ENCODE data around the gene SYTL2.

The SYTL2 gene

DNA sequence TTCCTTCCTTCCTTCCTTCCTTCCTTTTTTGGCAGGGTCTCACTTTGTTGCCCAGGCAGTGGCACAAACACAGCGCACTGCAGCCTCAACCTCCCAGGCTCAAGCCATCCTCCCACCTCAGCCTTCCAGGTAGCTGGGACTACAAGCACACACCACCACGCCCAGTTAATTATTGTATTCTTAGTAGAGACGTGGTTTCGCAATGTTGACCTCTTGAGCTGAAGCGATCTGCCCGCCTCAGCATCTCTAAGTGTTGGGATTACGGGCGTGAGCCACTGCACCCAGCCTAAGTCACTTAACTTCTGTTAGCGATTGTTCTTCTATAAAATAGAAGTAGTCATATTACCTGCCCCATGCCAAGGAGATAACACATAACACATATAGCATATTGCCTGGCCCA lies 2.8 kb upstream of the SYTL2 start:
- DNase-seq: no peak
- H3K4me1 Mint-ChIP-seq (ENCODE audit: low read depth): peaks cover 33% of the 10 kb centered on the region
- no peaks in the 10 kb centered on the region for H3K27me3 Mint-ChIP-seq
- H3K4me3 Mint-ChIP-seq: no peak overlapping the region
- H3K36me3 Mint-ChIP-seq (ENCODE audit: low read depth): no peaks in the 10 kb centered on the region
- H3K9me3 Mint-ChIP-seq: no peaks in the 10 kb centered on the region
- H3K27ac Mint-ChIP-seq: no peak overlapping the region

- Mint-ChIP-seq H3K4me1 (ENCODE audit: low read depth) (peaks cover 40% of the 10 kb centered on the region), H3K4me3 (peak overlapping the region; percentile 81), H3K9me3 (no peaks in the 10 kb centered on the region), H3K27ac (peak overlapping the region; percentile 76), H3K27me3 (no peaks in the 10 kb centered on the region), H3K36me3 (ENCODE audit: low read depth) (no peaks in the 10 kb centered on the region)
- no peak for DNase-seq
These were observed 683 bp upstream of the SYTL2 start for GRCh38 chr11:85811624-85812023.

- no peaks in the 10 kb centered on the region for H3K9me3 Mint-ChIP-seq
- H3K27me3 Mint-ChIP-seq: no peaks in the 10 kb centered on the region
- H3K4me1 Mint-ChIP-seq (ENCODE audit: low read depth): peaks cover 47% of the 10 kb centered on the region
- peak overlapping the region; percentile 79 for H3K27ac Mint-ChIP-seq
- H3K36me3 Mint-ChIP-seq (ENCODE audit: low read depth): no peaks in the 10 kb centered on the region
- no peak for DNase-seq
- H3K4me3 Mint-ChIP-seq: peak overlapping the region; percentile 81
These were observed 445 bp downstream of the SYTL2 start for GRCh38 chr11:85810521-85810870.

DNA sequence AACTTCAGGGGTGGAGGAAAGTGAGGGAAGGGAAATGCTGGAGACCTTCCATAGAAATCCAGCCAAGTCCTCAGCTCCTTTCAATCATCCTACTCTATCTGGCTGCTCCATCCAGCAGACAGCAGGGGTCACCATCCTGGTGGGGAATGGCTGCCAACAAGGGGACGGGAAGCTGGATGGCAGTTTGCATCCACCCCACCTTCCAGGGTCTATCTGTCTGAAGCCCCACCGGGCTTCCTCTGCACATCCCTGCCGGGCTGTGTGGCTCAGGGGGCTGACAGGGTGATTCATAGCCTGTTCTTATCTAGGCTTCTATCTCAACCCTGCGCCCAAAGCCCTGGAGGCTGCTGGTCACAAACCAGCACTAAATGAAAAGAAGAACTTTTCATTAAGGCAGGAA lies 1.1 kb downstream of the SYTL2 start:
- H3K4me3 Mint-ChIP-seq: peak overlapping the region; percentile 81
- no peaks in the 10 kb centered on the region for H3K36me3 Mint-ChIP-seq (ENCODE audit: low read depth)
- DNase-seq: peak; percentile 47
- peak overlapping the region; percentile 79 for H3K27ac Mint-ChIP-seq
- no peaks in the 10 kb centered on the region for H3K27me3 Mint-ChIP-seq
- H3K9me3 Mint-ChIP-seq: no peaks in the 10 kb centered on the region
- peaks cover 44% of the 10 kb centered on the region for H3K4me1 Mint-ChIP-seq (ENCODE audit: low read depth)

GRCh38 chr11:85809191-85809590 lies 1.8 kb downstream of the SYTL2 start:
- Mint-ChIP-seq H3K36me3 (ENCODE audit: low read depth) (no peaks in the 10 kb centered on the region), H3K27me3 (no peaks in the 10 kb centered on the region), H3K27ac (peak overlapping the region; percentile 79), H3K4me1 (ENCODE audit: low read depth) (peaks cover 42% of the 10 kb centered on the region), H3K4me3 (peak overlapping the region; percentile 81), H3K9me3 (no peaks in the 10 kb centered on the region)
- no peak for DNase-seq

DNA sequence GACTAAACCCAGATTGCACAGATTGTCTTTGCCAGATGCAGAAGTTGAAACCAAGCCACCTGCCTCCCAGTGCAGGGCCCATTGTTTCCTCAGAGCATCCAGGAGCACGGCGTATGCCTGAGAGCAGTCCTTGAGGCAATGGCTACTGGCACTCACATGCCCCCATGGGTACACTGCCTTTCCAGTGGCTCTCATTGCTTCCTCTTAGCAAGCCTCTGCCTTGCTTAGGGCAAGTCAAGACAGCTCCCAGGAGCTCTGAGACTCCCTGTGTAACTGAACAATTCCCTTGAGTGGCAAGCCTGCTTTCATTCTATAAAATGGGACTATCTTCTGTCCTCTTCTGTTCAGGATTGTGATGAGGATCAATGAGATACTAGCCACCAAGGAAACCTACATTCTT lies 4.1 kb downstream of the SYTL2 start:
- no peak for DNase-seq
- Mint-ChIP-seq H3K36me3 (ENCODE audit: low read depth) (no peaks in the 10 kb centered on the region), H3K27me3 (no peaks in the 10 kb centered on the region), H3K9me3 (no peaks in the 10 kb centered on the region), H3K4me3 (no peak overlapping the region), H3K27ac (no peak overlapping the region), H3K4me1 (ENCODE audit: low read depth) (peaks cover 47% of the 10 kb centered on the region)

DNA sequence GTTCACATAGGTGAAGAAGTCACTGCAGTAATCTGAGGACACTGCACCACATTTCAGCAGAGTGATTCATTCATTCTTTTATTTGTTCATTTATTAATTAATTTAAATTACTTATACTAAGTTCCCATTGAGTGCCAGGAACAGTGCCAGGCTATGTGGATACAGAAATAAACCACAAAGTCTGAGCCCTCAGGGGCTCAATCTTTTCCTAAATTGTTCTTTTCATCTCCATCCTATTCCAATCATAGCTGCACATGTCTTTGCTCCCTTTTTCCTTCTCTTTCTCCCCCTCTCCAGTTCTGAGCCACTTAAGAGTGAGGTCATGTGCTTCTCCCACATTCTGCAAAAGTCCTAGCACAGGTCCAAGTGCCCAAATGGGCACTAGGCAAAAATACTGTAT lies 4.9 kb downstream of the SYTL2 start:
- Mint-ChIP-seq H3K4me3 (no peak overlapping the region), H3K27ac (no peak overlapping the region), H3K36me3 (ENCODE audit: low read depth) (no peaks in the 10 kb centered on the region), H3K4me1 (ENCODE audit: low read depth) (peaks cover 46% of the 10 kb centered on the region), H3K27me3 (no peaks in the 10 kb centered on the region), H3K9me3 (no peaks in the 10 kb centered on the region)
- DNase-seq: no peak

GRCh38 chr11:85805387-85805786 lies 5.6 kb downstream of the SYTL2 start:
- no peak overlapping the region for H3K4me3 Mint-ChIP-seq
- H3K36me3 Mint-ChIP-seq (ENCODE audit: low read depth): no peaks in the 10 kb centered on the region
- H3K4me1 Mint-ChIP-seq (ENCODE audit: low read depth): peaks cover 49% of the 10 kb centered on the region
- no peak overlapping the region for H3K27ac Mint-ChIP-seq
- H3K27me3 Mint-ChIP-seq: no peaks in the 10 kb centered on the region
- no peak for DNase-seq
- no peaks in the 10 kb centered on the region for H3K9me3 Mint-ChIP-seq

DNA sequence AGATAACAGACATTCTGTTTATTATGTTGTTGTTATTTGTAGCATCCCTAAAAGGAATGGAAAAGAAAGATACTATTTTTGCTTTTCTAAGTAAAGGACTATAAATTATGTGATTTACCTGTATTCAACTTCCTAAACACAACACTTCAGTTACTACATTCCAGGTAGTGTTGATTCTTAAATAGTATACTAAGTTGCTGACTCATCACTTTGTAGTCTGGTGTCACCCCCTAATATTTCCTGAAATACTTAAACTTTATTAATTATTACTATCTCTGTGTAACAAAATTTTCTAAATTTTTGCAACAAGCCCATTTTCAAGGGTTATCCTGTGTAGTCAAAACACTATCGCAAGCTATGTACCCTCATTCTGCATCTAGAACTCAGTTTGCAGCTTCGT lies 7.0 kb downstream of the SYTL2 start:
- Mint-ChIP-seq H3K4me1 (ENCODE audit: low read depth) (peaks cover 45% of the 10 kb centered on the region), H3K27ac (no peak overlapping the region), H3K4me3 (no peak overlapping the region), H3K27me3 (no peaks in the 10 kb centered on the region), H3K36me3 (ENCODE audit: low read depth) (no peaks in the 10 kb centered on the region), H3K9me3 (no peaks in the 10 kb centered on the region)
- no peak for DNase-seq

DNA sequence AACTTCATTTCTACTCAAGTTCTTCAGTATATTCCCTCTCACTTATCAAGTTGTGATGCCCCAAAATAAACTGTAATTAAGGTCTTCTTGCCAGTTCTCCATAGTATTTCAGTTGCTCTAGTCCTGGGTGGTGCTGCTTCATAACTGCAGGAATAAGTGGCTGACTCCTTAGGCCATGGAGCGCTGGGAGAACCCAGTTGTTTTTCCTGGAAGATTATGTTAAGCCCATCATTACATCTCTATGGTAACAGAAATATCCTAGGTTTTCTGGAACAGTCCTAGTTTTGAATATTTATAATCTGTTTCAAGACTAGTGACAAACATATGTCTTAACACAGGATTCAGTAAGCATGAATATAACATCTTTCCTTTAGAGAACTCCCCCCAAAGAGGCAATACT lies 7.6 kb downstream of the SYTL2 start:
- Mint-ChIP-seq H3K36me3 (ENCODE audit: low read depth) (no peaks in the 10 kb centered on the region), H3K4me1 (ENCODE audit: low read depth) (peaks cover 42% of the 10 kb centered on the region), H3K27me3 (no peaks in the 10 kb centered on the region), H3K4me3 (no peak overlapping the region), H3K27ac (no peak overlapping the region), H3K9me3 (no peaks in the 10 kb centered on the region)
- no peak for DNase-seq

DNA sequence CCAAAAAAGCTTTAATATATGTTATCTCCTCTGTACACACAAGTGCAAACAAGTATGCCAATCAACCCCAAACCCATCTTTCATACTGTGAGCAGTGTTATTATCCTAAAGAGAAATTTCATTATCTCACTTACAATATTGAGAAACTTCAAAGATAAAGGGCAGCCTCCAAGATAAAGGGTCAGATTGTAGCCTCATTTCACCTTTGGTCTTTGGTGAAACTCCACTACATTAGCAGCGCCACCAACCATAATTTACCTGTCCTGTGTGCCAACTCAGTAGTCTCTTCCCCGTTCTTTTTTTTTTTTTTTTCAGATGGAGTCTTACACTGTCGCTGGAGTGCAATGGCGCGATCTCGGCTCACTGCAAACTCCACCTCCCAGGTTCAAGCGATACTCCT lies 9.4 kb downstream of the SYTL2 start:
- H3K27me3 Mint-ChIP-seq: no peaks in the 10 kb centered on the region
- no peaks in the 10 kb centered on the region for H3K36me3 Mint-ChIP-seq (ENCODE audit: low read depth)
- no peak overlapping the region for H3K4me3 Mint-ChIP-seq
- no peak overlapping the region for H3K27ac Mint-ChIP-seq
- DNase-seq: no peak
- peaks cover 38% of the 10 kb centered on the region for H3K4me1 Mint-ChIP-seq (ENCODE audit: low read depth)
- H3K9me3 Mint-ChIP-seq: no peaks in the 10 kb centered on the region

- H3K27ac Mint-ChIP-seq: no peak overlapping the region
- H3K9me3 Mint-ChIP-seq: no peaks in the 10 kb centered on the region
- no peaks in the 10 kb centered on the region for H3K36me3 Mint-ChIP-seq (ENCODE audit: low read depth)
- H3K4me1 Mint-ChIP-seq (ENCODE audit: low read depth): peaks cover 41% of the 10 kb centered on the region
- DNase-seq: no peak
- no peaks in the 10 kb centered on the region for H3K27me3 Mint-ChIP-seq
- no peak overlapping the region for H3K4me3 Mint-ChIP-seq
These were observed 10.2 kb downstream of the SYTL2 start for GRCh38 chr11:85800595-85801342.

DNA sequence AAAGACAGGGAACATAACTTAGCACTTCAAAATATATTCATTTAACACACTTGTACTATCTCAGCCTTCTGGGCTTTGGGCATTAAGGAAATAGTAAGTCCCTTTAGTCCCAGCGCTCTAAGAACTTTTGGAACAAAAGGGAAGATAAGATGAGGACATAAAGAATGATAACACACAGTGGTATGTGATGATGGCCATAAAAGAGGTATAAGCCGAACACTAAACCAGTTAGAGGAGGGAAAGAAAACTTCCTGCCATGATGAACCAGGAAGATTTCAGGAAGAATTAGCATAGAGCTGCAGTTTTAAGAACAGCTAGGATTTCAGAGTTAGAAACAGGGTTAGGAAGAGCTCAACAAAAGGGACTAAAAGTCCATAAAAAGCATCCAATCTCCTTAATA lies 11.8 kb downstream of the SYTL2 start:
- no peak overlapping the region for H3K27ac Mint-ChIP-seq
- no peak overlapping the region for H3K4me3 Mint-ChIP-seq
- H3K36me3 Mint-ChIP-seq (ENCODE audit: low read depth): no peaks in the 10 kb centered on the region
- no peaks in the 10 kb centered on the region for H3K27me3 Mint-ChIP-seq
- H3K4me1 Mint-ChIP-seq (ENCODE audit: low read depth): peaks cover 46% of the 10 kb centered on the region
- no peaks in the 10 kb centered on the region for H3K9me3 Mint-ChIP-seq
- DNase-seq: no peak

- DNase-seq: no peak
- Mint-ChIP-seq H3K4me1 (ENCODE audit: low read depth) (peaks cover 44% of the 10 kb centered on the region), H3K27me3 (no peaks in the 10 kb centered on the region), H3K27ac (no peak overlapping the region), H3K36me3 (ENCODE audit: low read depth) (no peaks in the 10 kb centered on the region), H3K4me3 (no peak overlapping the region), H3K9me3 (no peaks in the 10 kb centered on the region)
These were observed 12.6 kb downstream of the SYTL2 start for GRCh38 chr11:85798361-85798760.

DNA sequence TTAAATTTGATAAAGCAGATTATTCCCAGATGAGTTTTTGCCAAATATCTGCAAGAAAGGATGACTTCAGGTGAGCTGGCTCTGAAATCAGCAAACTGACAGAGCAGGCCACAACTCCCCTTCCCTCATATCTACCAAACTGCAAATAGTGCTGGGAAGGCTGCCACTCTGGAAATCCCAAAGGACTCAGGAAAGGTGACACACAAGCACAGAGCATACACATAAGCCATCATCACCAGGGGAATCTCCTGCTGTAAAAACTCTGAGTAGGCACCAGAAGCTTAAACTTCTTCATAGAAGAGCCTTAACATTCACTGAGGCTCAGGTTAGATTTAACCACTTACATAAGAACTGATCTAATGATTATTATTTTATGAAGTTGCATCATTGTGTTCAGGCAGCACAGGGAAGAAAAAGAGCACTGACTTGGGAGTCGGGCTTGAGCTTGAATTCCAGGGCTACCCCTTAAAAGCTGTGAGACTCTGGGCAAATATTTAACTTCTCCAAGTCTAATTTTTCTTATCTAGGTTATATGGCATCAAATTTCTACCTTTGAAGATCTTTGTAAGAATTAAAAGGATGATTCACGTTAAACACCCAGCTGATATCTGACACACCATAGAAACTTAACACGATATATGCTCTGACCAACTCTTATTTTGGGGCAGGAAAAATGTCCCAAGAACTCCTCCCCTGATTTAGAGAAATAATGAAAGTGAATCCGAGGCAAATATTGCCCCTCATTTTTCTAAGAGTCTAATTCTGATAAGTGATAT lies 15.0 kb downstream of the SYTL2 start:
- Mint-ChIP-seq H3K9me3 (no peaks in the 10 kb centered on the region), H3K4me3 (no peak overlapping the region), H3K36me3 (ENCODE audit: low read depth) (no peaks in the 10 kb centered on the region), H3K4me1 (ENCODE audit: low read depth) (peaks cover 47% of the 10 kb centered on the region), H3K27ac (no peak overlapping the region), H3K27me3 (no peaks in the 10 kb centered on the region)
- no peak for DNase-seq

All from activated T-cell treated with anti-CD3 and anti-CD28 coated beads, Interleukin-2, amount 50 U/mL, for 24 hours (primary cell).